ENCODE data around the gene PCCA.

PCCA gene

DNA sequence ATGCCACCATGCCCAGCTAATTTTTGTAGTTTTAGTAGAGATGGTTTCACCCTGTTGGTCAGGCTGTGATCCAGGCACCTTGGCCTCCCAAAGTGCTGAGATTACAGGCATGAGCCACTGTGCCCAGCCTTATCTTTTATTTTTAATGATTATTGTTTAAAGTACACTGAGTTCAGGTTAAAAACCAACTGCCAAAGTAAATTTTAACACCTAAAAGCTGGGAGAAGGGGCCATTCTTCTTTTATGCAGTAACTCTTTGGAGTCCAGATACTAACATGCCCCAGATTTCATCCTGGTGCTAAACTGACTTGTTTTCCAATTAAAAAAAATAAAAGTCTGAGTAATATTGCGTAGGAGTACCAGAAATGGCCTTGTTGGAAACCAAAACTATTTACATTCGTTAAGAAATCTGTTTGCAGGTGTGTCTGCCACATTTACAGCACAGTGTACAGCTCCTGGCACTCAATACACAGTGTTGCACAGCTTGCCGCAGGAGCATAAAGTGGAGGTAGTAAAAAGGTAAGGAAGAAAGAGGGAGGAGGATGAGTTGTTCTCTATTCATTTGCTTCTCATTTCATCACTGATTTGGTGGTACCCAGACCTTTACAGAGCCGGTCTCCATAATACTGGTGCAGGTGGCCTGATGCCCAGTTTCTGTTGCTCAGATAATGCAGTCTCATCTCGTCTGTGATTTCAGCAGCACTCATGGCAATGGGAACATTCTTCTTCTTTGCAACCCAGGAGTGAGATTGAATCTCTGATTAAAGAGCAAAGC is 108.9 kb downstream of the PCCA start:
- no CpG with 5 or more reads among the region's 5 CpGs for WGBS (ENCODE audit: extremely low coverage, insufficient coverage, low lambda C conversion rate)

DNA sequence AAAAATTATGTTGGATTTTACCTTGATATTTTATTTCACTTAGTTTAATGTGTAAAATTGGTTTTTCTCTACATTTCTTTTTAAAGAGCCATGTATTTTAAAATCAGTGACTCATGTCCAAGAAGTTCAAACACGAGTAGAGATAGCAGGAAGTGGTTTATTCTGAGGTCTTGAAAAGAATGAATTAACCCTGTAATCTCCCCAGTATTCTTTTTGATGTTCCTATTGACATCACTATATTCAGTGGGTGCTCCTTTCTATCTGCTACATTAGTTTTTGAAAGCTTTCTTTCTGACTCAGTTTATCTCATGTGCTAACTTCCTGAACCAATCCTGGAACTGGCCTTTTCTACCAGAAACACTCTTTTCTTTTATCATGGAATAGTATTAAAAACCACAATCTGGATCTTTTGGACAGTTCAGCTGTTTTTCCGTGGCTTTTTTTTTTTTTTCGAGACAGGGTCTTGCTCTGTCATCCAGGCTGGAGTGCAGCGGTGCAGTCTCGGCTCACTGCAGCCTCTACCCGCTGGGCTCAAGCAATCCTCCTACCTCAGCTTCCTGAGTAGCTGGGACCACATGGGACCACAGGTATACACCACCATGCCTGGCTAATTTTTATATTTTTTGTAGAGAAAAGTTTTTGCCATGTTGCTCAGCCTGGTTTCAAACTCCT is 114.9 kb downstream of the PCCA start:
- Histone ChIP-seq H3K23ac (ENCODE audit: low read length) (no peak overlapping the region), H2BK120ac (ENCODE audit: low read depth, low read length) (no peak overlapping the region), H4K5ac (ENCODE audit: low read length) (no peak overlapping the region), H3K79me2 (ENCODE audit: control insufficient read depth, insufficient read depth, low read length) (no peaks in the 10 kb centered on the region), H2AK5ac (ENCODE audit: low read length) (no peak overlapping the region), H2BK15ac (replicated peaks; ENCODE audit: low read depth) (no peak overlapping the region), H3K79me1 (ENCODE audit: low read length) (no peaks in the 10 kb centered on the region), H3K4me1 (ENCODE audit: control insufficient read depth, low read depth, low read length) (no peaks in the 10 kb centered on the region), H3K4me3 (ENCODE audit: low read length) (no peak overlapping the region), H2BK5ac (ENCODE audit: low read length) (no peak overlapping the region), H3K18ac (ENCODE audit: low read length) (no peak overlapping the region), H3K56ac (ENCODE audit: low read length) (no peak overlapping the region), H3K27ac (ENCODE audit: low read depth, low read length) (no peak overlapping the region), H4K8ac (ENCODE audit: low read depth, low read length) (no peak overlapping the region), H3K4ac (ENCODE audit: low read depth, low read length) (no peak overlapping the region), H3K27me3 (ENCODE audit: insufficient read depth, low read length, poor library complexity) (no peaks in the 10 kb centered on the region), H3K9ac (ENCODE audit: low read length) (no peak overlapping the region), H3K36me3 (ENCODE audit: control insufficient read depth, insufficient read depth, low read length) (no peaks in the 10 kb centered on the region), H3K4me2 (ENCODE audit: low read length) (no peak overlapping the region)
- no CpG with 5 or more reads among the region's 6 CpGs for WGBS (ENCODE audit: extremely low coverage, insufficient coverage, low lambda C conversion rate)
- no peak for DNase-seq

More for the DNA sequence above, 108.9 kb downstream of the PCCA start:
- Histone ChIP-seq H3K9ac (ENCODE audit: low read length) (no peak overlapping the region), H4K8ac (ENCODE audit: low read depth, low read length) (no peak overlapping the region), H3K36me3 (ENCODE audit: control insufficient read depth, insufficient read depth, low read length) (no peaks in the 10 kb centered on the region), H3K4me2 (ENCODE audit: low read length) (no peak overlapping the region), H3K4ac (ENCODE audit: low read depth, low read length) (no peak overlapping the region), H3K79me2 (ENCODE audit: control insufficient read depth, insufficient read depth, low read length) (no peaks in the 10 kb centered on the region), H3K4me1 (ENCODE audit: control insufficient read depth, low read depth, low read length) (no peaks in the 10 kb centered on the region), H3K56ac (ENCODE audit: low read length) (no peak overlapping the region), H3K18ac (ENCODE audit: low read length) (no peak overlapping the region), H3K27ac (ENCODE audit: low read depth, low read length) (no peak overlapping the region), H3K23ac (ENCODE audit: low read length) (no peak overlapping the region), H2BK5ac (ENCODE audit: low read length) (no peak overlapping the region), H2BK120ac (ENCODE audit: low read depth, low read length) (no peak overlapping the region), H3K79me1 (ENCODE audit: low read length) (peaks cover 2% of the 10 kb centered on the region), H3K27me3 (ENCODE audit: insufficient read depth, low read length, poor library complexity) (no peaks in the 10 kb centered on the region), H4K5ac (ENCODE audit: low read length) (no peak overlapping the region), H2BK15ac (replicated peaks; ENCODE audit: low read depth) (no peak overlapping the region), H3K4me3 (ENCODE audit: low read length) (no peak overlapping the region), H2AK5ac (ENCODE audit: low read length) (no peak overlapping the region)
- DNase-seq: no peak

DNA sequence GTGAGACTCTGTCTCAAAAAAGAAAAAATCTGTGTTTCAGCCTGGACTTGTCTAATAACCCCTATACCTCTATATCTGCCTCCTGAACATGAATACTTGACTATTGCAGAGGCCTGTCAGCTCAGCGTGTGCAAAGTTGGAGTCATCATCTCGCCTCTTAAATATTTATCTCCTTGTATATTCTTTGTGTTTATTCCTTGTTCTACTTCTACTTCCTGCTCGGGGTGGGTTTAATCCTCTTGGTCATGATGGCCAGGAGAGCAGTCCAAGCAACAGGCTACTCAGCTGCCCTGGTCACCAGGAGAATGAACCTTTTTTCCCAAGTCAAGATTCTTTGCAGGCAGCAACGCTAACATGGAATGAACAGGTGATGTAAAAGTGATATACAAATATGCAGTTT is 119.1 kb downstream of the PCCA start:
- Histone ChIP-seq H3K9ac (ENCODE audit: low read length) (no peak overlapping the region), H3K36me3 (ENCODE audit: control insufficient read depth, insufficient read depth, low read length) (no peaks in the 10 kb centered on the region), H2BK5ac (ENCODE audit: low read length) (no peak overlapping the region), H4K8ac (ENCODE audit: low read depth, low read length) (no peak overlapping the region), H3K79me2 (ENCODE audit: control insufficient read depth, insufficient read depth, low read length) (no peaks in the 10 kb centered on the region), H3K27me3 (ENCODE audit: insufficient read depth, low read length, poor library complexity) (no peaks in the 10 kb centered on the region), H3K27ac (ENCODE audit: low read depth, low read length) (no peak overlapping the region), H3K4me2 (ENCODE audit: low read length) (no peak overlapping the region), H4K5ac (ENCODE audit: low read length) (no peak overlapping the region), H3K79me1 (ENCODE audit: low read length) (no peaks in the 10 kb centered on the region), H3K4me3 (ENCODE audit: low read length) (no peak overlapping the region), H2BK120ac (ENCODE audit: low read depth, low read length) (no peak overlapping the region), H3K18ac (ENCODE audit: low read length) (no peak overlapping the region), H3K23ac (ENCODE audit: low read length) (no peak overlapping the region), H2BK15ac (replicated peaks; ENCODE audit: low read depth) (no peak overlapping the region), H2AK5ac (ENCODE audit: low read length) (no peak overlapping the region), H3K56ac (ENCODE audit: low read length) (no peak overlapping the region), H3K4me1 (ENCODE audit: control insufficient read depth, low read depth, low read length) (no peaks in the 10 kb centered on the region), H3K4ac (ENCODE audit: low read depth, low read length) (no peak overlapping the region)
- WGBS (ENCODE audit: extremely low coverage, insufficient coverage, low lambda C conversion rate): no CpG with 5 or more reads among the region's 4 CpGs
- no peak for DNase-seq

DNA sequence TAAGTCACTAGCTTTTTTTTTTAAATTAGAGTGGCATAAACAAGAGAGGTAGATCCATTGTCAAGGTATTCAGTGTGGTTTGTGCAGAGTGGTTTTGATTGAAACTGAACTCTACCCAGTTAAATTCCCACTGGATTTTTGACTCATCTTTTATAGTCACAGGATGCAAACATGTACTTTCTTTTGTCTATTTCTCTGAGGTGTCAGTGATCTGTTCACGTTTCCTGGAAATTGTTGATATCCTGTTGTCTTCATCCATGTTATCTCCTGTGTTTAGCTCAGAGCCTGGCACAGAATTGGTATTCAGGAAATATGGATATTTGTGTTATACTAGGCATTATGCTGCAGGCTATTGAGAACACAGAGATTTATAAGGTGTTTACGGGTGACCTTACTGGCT is 119.7 kb downstream of the PCCA start:
- Histone ChIP-seq H3K4ac (ENCODE audit: low read depth, low read length) (no peak overlapping the region), H3K23ac (ENCODE audit: low read length) (no peak overlapping the region), H2BK15ac (replicated peaks; ENCODE audit: low read depth) (no peak overlapping the region), H3K36me3 (ENCODE audit: control insufficient read depth, insufficient read depth, low read length) (no peaks in the 10 kb centered on the region), H3K27ac (ENCODE audit: low read depth, low read length) (no peak overlapping the region), H2BK120ac (ENCODE audit: low read depth, low read length) (no peak overlapping the region), H3K18ac (ENCODE audit: low read length) (no peak overlapping the region), H2AK5ac (ENCODE audit: low read length) (no peak overlapping the region), H3K56ac (ENCODE audit: low read length) (no peak overlapping the region), H3K4me1 (ENCODE audit: control insufficient read depth, low read depth, low read length) (no peaks in the 10 kb centered on the region), H3K27me3 (ENCODE audit: insufficient read depth, low read length, poor library complexity) (no peaks in the 10 kb centered on the region), H4K5ac (ENCODE audit: low read length) (no peak overlapping the region), H3K4me2 (ENCODE audit: low read length) (no peak overlapping the region), H3K9ac (ENCODE audit: low read length) (no peak overlapping the region), H3K4me3 (ENCODE audit: low read length) (no peak overlapping the region), H2BK5ac (ENCODE audit: low read length) (no peak overlapping the region), H3K79me1 (ENCODE audit: low read length) (no peaks in the 10 kb centered on the region), H3K79me2 (ENCODE audit: control insufficient read depth, insufficient read depth, low read length) (no peaks in the 10 kb centered on the region), H4K8ac (ENCODE audit: low read depth, low read length) (no peak overlapping the region)
- no CpG with 5 or more reads among the region's 2 CpGs for WGBS (ENCODE audit: extremely low coverage, insufficient coverage, low lambda C conversion rate)
- DNase-seq: no peak

DNA sequence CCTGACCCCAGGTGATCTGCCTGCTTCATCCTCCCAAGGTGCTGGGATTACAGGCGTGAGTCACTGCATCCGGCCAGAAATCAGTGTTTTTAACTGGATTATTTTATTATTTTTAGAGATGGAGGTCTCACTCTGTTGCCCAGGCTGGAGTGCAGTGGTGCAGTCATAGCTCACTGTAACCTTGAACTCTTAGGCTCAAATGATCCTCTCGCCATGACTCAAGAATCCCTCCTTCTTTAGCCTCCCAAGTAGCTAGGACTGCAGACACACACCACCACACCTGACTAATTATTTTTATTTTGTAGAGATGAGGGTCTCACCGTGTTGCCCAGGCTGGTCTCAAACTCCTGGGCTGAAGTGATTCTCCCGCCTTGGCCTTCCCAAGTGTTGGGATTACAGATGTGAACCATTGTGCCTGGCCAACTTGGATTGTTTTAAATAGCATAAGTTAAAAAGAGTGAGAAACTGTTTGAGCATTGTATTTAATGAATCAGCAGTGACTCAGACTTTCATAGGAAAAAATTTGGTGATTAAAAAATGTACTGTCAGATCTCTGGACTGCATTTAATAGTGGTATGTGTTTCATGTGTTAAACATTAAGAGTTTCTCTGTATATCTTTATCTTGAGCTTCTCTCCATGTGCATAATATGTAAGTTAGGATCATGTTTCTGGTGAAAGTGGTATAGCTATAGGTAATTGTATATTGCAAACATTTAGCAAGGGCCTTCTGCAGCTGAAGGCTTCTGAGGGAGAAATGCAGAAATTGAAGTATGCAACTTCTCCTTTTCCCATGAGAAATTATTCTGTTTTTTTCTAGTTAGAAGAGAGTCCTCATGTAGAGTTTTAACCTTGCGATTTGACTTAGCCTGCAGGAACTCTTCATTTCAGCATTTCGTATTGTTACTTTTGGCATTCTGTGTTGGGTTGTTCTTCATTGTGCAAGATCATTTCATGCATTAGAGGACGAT is 121.2 kb downstream of the PCCA start:
- no peak overlapping the region for H3K56ac ChIP-seq (ENCODE audit: low read length)
- no peak overlapping the region for H2BK120ac ChIP-seq (ENCODE audit: low read depth, low read length)
- no peak overlapping the region for H3K18ac ChIP-seq (ENCODE audit: low read length)
- H3K23ac ChIP-seq (ENCODE audit: low read length): no peak overlapping the region
- no peaks in the 10 kb centered on the region for H3K79me1 ChIP-seq (ENCODE audit: low read length)
- H3K9ac ChIP-seq (ENCODE audit: low read length): no peak overlapping the region
- DNase-seq: no peak
- no peak overlapping the region for H3K4ac ChIP-seq (ENCODE audit: low read depth, low read length)
- no CpG with 5 or more reads among the region's 8 CpGs for WGBS (ENCODE audit: extremely low coverage, insufficient coverage, low lambda C conversion rate)
- no peaks in the 10 kb centered on the region for H3K36me3 ChIP-seq (ENCODE audit: control insufficient read depth, insufficient read depth, low read length)
- H3K4me3 ChIP-seq (ENCODE audit: low read length): no peak overlapping the region
- no peaks in the 10 kb centered on the region for H3K4me1 ChIP-seq (ENCODE audit: control insufficient read depth, low read depth, low read length)
- no peak overlapping the region for H2AK5ac ChIP-seq (ENCODE audit: low read length)
- no peaks in the 10 kb centered on the region for H3K79me2 ChIP-seq (ENCODE audit: control insufficient read depth, insufficient read depth, low read length)
- H3K4me2 ChIP-seq (ENCODE audit: low read length): no peak overlapping the region
- H4K8ac ChIP-seq (ENCODE audit: low read depth, low read length): no peak overlapping the region
- H3K27ac ChIP-seq (ENCODE audit: low read depth, low read length): no peak overlapping the region
- H3K27me3 ChIP-seq (ENCODE audit: insufficient read depth, low read length, poor library complexity): no peaks in the 10 kb centered on the region
- no peak overlapping the region for H2BK5ac ChIP-seq (ENCODE audit: low read length)
- no peak overlapping the region for H4K5ac ChIP-seq (ENCODE audit: low read length)
- no peak overlapping the region for H2BK15ac ChIP-seq (replicated peaks; ENCODE audit: low read depth)

Data from mesendoderm (in vitro differentiated cells).